ENCODE measurements around the gene NGLY1. TPM values are rescaled to one million over a fixed set of nuclear protein-coding genes. Genes with fewer than 3 reads are reported as not detected.

NGLY1 gene
- total RNA-seq, 2 donors from 2014 or later, result 50.3 to 50.5 TPM

- no peak for TF ChIP-seq CTCF (IDR thresholded peaks at IDR 0.05)
- no peak for DNase-seq
- H3K9ac ChIP-seq (ENCODE audit: low read depth in 2 of 2, low read length in 2 of 2), result no peak overlapping the region
- H3K27ac ChIP-seq, result no peak overlapping the region
- H3K4me3 ChIP-seq, result no peak overlapping the region
- intact Hi-C loops (cut with DNase I), result no loop called here
- no peaks in the 10 kb centered on the region for H3K9me3 ChIP-seq
- H3K27me3 ChIP-seq, result no peaks in the 10 kb centered on the region
- no peaks in the 10 kb centered on the region for H3K36me3 ChIP-seq
- no peaks in the 10 kb centered on the region for H3K4me1 ChIP-seq
These were observed 104.7 kb downstream of the NGLY1 start for GRCh38 chr3:25678581-25678980.

- Histone ChIP-seq H3K9ac (ENCODE audit: low read depth in 2 of 2, low read length in 2 of 2) (no peak overlapping the region), H3K4me1 (no peaks in the 10 kb centered on the region), H3K9me3 (no peaks in the 10 kb centered on the region), H3K27me3 (no peaks in the 10 kb centered on the region), H3K36me3 (no peaks in the 10 kb centered on the region), H3K4me3 (no peak overlapping the region), H3K27ac (no peak overlapping the region)
- TF ChIP-seq CTCF (IDR thresholded peaks at IDR 0.05), result no peak
- intact Hi-C loops (cut with DNase I), result no loop called here
- no peak for DNase-seq
These were observed 106.1 kb downstream of the NGLY1 start for GRCh38 chr3:25677121-25677520.

DNA sequence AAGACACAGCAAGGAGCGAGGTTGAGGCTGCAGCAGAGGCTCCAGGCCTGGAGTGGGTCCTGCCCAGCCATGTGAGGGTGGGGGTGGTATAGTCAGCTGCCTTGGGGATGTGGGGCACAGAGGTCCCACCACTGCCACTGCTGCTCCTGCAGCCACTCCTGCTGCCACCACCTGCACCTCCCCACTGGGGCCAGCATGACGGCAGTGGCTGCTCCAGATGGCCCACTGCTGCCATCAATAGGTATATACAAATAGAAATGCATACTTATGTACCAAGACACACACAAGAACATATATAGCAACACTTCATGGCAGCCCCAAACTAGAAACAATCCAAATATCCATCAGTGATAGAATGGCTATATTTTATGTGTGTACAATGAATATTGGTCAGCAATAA lies 108.6 kb downstream of the NGLY1 start:
- no peaks in the 10 kb centered on the region for H3K27me3 ChIP-seq
- intact Hi-C loops (cut with DNase I), result no loop called here
- no peak overlapping the region for H3K4me3 ChIP-seq
- H3K9ac ChIP-seq (ENCODE audit: low read depth in 2 of 2, low read length in 2 of 2), result no peak overlapping the region
- H3K27ac ChIP-seq, result no peak overlapping the region
- no peak for DNase-seq
- no peaks in the 10 kb centered on the region for H3K36me3 ChIP-seq
- no peak for TF ChIP-seq CTCF (IDR thresholded peaks at IDR 0.05)
- H3K4me1 ChIP-seq, result no peaks in the 10 kb centered on the region
- no peaks in the 10 kb centered on the region for H3K9me3 ChIP-seq

- intact Hi-C loops (cut with DNase I), result no loop called here
- no peak for TF ChIP-seq CTCF (IDR thresholded peaks at IDR 0.05)
- Histone ChIP-seq H3K9ac (ENCODE audit: low read depth in 2 of 2, low read length in 2 of 2) (no peak overlapping the region), H3K27me3 (no peaks in the 10 kb centered on the region), H3K9me3 (no peaks in the 10 kb centered on the region), H3K27ac (no peak overlapping the region), H3K4me3 (no peak overlapping the region), H3K4me1 (no peaks in the 10 kb centered on the region), H3K36me3 (no peaks in the 10 kb centered on the region)
- DNase-seq, result no peak
These were observed 109.4 kb downstream of the NGLY1 start for GRCh38 chr3:25673738-25674298.

Other genes starting within 250 kb of the NGLY1 start
- gene TOP2B, start 118.5 kb downstream of the NGLY1 start, total RNA-seq, result 100 to 1,000 TPM; 105 TPM
- gene OXSM, start 6.6 kb upstream of the NGLY1 start, total RNA-seq, result 10 to 100 TPM; 14.5 to 23.3 TPM